HL-60/S4 treated with phorbol 12-myristate 13-acetate at 8.2 ng/mL for 4 days and 3 days (cell line): ENCODE measurements around the gene WDR72.
"Not testable (repeated sequence)": the region's sequence is repeated elsewhere in the genome, so short reads cannot be mapped to it uniquely, and the experiment has no call there.

Experiments used
- in situ Hi-C: fragments of 300-500 bp; cut with MboI; formaldehyde crosslinking; loops from 2 replicates; pipeline ENCODE4 v1.15.0; 2022; ENCODE audit warnings: low sequenced_read_pairs

The WDR72 gene

DNA sequence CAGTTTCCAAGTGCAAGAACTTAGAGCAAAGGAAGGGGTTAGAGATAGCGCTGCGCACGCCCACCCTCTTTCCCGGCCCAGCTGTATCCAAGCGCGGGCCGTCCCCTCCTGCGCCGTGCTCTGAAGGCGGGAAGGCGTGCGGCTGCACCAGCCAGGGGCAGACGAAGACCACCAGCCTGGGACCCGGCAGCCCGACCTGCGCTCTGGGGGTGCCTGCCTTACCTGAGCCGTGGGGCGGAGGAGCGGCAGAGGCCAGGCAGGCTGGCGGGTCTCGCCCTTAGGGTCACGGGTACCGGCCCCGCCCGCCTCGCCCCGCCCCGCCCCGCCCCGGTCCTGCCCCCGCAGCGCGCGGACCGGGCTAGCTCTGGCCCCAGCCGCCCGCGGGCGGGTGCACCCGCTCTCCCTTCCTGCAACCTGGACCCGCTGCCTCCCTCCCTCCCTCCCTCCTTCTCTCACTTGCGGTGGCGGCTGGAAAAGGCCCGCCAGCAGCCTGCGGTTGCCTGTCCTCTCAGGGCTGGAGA is at the start of gene WDR72:
Gene WDR72 (minus strand): TSS at position 253 of the 521 bp plus-strand sequence. CDS start 26,514 bp downstream, outside the sequence.
- in situ Hi-C loops, result no loop called here

DNA sequence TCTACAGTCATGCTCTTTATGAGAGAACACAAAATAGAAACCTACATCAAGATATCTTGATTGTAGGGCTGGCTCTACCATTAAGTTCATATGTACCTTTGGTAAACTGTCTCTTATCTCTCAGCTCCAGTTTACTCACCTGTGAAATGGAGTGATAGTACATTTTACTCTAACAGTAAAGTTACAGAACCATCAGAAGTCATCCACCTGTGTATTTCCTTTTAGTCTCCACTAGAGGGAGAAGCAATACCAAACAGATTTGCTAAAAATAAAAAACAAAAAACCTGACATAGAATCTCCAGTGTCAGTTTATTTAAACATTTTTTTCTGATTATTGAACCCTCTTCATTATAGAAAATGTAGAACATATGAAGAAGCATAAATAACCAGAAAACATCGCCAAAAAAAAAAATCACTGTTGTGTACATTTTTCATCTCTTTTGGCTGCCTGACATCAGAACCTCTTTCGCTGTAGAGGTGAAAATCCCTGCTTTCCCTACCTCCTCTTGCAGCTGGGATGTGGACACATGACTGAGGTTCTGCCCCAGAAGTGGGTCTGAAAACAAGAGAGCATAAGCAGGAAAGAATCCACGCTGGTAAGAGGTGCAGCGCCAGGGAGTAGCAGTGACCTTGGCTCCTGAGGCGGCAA is 48.7 kb upstream of the WDR72 start:
- in situ Hi-C loops, result no loop called here

DNA sequence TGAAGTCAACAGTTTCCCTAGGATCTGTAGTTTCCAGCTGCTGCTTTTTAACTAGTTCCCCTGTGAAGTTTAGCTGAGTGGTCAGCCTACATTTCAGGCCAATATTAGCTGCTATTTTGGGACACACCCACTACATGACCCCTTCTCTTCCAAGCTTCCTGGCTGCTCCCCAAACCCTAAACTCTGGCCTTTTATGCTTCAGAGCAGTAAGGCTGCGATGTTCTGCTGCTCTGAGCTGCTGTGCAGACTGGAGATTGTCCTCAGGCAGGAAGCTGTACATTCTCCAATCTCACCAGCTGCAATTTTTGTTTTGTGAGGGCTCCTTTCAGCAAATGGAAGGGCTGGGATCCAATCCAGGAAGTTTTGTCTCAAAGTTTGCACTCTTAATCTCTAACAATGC is 48.0 kb upstream of the WDR72 start:
- in situ Hi-C loops, result no loop called here

DNA sequence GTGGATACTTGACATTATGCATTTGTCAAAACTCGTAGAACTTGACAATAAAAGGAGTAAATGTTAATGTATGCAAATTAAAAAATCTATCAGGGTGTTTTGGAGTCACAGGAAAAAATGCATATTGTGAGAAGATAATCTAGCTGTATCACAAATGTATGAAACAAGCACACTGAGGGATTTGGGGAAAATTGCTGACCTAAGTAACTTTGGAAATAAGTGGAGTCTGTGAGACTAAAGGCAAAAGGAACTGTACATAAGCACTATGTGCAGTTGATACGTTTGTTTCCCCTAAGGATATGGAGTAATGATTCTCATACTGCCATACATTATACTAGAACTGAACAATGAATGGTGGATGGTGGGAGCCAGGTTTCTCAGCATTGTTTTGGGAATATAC is 43.2 kb upstream of the WDR72 start:
- in situ Hi-C loops, result no loop called here

DNA sequence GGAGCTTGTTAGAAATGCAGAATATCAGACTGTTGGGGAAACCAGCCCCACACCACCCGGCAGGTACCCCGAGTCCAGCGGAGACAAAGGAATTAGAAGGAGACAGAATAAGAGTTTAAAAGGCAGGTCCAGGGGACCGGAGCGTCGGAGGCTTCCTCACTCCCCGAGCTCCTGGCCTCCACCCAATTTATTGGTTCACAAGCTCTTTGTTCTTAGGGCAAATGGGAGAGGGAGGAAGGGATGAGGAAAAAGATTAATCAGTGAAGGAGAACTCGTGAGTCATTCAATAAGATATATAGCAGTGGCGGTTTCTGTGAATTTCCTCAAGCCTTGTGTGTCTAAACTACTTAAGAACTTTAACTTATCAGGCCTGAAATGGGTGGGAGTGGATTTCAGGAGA is 32.1 kb upstream of the WDR72 start:
- in situ Hi-C loops, result no loop called here

DNA sequence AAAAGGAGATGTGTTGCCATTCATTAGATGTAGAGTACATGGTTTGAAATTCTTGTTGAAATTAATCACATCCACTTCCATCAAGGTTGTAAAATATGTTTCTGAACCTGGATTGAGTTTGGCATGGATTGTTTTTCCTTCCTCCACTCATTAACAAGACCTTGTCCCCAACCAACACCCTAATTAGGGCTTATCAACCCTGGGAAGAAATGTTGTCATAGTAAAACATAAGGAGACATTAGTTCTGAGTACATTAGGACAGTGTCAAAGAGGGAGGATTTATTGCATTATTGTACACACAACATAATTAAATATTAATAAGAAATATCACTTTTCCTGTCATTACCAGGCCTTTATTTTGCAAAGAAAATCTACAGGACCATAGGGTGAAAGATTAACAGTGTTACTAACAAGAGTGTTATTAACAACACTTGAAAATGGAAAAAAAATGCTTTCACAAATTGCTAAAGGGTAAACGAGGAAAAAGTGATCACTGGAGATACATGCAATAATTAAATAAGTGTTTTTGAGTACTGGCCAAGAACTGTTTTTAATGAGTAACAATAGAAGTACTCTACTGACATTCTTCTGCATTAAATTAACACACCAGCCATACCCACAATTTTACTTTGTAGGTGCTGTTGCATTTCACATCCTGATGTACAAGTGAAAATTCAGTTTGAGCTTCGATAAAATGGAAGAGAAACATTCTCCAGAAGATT is 30.4 kb upstream of the WDR72 start:
- in situ Hi-C loops, result no loop called here

DNA sequence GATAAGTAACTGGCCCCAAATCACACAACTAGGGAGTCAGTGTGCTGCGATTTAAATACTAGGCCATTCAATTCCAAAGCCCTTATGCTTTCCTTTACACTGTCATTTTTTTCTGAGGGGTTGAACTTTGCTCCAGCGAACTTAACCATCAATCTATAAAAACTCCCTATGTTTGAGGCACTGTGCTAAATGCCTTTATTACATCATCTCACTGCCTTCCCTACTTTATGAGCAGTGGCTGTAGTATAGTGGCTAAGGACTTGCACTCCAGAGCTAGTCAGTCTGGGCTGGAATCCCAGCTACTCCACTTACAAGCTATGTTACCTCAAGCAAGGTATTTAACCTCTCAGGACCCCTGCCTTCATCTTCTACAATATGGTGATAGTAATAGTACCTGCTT is 26.9 kb upstream of the WDR72 start:
- in situ Hi-C loops, result no loop called here

DNA sequence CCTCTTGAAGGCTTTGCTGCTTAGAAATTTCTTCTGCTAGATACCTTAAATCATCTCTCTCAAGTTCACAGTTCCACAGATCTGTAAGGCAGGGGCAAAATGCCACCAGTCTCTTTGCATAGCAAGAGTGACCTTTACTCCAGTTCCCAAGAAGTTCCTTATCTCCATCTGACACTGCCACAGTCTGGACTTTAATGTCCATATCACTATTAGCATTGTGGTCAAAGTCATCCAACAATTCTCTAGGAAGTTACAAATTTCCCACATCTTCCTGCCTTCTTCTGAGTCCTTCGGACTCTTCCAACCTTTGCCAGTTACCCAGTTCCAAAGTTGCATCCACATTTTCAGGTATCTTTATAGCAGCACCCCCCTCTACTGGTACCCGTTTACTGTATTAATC is 25.8 kb upstream of the WDR72 start:
- in situ Hi-C loops, result not testable (repeated sequence)

DNA sequence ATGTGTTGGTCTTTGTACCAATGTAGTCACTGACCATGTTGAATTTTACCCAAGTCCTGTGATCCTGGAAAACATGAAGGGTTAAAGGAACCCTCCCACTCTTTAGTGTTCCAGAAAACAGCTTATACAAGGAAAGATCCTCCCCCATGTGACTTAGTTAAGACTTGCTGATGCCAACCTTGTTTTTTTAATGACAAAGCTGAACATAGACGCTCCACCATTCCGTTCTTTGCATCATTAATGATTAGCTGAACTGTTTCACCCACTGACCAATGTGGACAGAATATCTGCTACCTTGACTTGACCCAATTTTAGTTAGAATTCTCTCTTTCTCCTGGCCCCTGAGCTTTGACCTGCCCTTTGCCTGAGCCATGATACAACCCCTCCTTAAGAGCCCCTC is 3.5 kb upstream of the WDR72 start:
- in situ Hi-C loops, result no loop called here

DNA sequence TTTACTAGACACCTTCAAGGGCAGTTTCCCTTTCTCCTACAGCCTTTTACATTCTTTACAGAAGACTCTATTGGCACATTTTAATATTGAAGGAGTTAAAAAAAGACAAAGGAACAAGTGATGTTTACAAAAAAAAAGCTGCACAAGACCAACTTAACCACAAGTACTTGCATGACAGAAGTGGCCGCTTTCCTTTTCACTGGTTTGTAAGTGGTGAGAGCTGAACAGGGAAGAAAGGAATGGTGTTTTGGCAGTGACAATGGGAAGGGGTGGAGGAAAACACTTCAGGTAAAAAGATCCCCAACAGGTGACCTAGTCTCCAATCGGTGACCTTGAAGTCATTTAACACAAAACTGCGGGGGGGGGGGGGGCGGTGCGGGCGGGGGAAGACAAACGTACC is 1.1 kb downstream of the WDR72 start:
- in situ Hi-C loops, result no loop called here

DNA sequence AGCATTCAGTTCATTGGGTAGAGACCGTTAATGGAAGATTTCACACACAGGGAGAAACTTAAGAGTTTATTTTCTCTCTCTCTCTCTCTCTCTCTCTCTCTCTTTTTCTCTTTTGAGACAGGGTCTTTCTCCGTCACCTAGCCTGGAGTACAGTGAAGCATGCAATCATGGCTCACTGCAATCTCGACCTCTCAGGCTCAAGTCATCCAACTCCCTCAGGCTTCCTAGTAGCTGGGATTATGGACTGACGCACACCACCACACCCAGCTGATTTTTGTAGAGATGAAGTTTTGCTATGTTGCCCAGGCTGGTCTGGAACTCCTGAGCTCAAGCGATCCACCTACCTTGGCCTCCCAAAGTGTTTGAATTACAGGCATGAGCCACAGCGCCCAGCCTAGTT is 1.6 kb downstream of the WDR72 start:
- in situ Hi-C loops, result no loop called here

DNA sequence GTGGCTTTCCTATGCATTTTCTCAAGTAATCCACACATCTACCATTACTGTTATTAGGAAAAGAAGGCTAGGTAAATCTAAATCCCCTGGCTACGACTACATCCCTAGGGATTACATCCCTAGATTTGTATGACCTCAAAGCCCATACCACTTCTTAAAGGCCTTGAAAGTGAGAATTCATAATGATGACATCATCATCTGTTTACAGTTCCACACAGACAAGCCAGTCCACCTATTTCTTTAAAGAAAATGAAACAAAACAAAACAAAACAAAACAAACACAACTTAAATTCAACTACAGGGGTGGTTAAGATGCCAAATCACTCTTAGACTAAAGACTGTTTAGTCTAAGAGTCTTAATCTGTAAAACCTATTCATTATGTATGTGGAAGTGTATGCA is 5.7 kb downstream of the WDR72 start:
- in situ Hi-C loops, result no loop called here

DNA sequence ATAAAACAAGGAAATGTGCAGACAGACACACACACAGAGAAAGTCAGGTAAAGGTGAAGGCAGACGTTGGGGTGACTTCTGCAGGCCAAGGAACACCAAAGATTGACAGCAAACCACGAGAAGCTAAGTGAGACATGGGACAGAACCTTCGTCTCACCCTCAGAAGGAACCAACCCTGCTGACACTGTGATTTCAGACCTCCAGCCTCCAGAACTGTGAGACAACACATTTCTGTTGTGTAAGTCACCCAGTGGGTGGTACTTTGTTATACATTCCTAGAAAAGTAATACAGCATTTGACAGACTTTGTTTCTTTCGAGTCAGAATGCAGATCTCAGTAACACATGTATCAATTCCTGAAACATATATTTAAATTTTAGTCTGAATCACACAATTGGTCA is 7.1 kb downstream of the WDR72 start:
- in situ Hi-C loops, result no loop called here

DNA sequence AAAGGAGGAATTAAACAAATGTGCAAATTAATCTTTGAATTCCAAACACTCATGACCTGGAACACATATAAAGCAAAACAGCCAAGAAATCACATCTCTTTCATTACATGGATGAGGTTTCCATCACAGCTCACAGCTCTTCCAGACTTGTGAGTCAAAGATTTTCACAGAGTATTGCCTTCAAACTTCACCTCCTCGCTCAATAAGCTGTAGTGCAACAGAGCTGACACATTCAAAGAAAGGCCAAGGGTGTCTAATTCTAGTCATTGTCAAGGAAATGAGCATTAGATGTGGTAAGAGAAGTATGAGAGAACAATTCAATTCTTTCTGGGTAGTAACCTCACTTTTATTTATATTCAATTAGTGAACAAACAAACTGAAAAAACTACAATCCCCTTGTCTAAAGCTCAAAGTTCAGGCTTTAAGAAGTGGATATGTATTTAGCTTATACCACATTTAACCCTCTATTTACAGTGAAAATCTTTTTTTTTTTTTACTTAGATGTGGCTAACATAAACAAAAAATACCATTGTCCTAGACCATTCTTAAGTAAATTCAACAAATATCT is 11.9 kb downstream of the WDR72 start:
- in situ Hi-C loops, result no loop called here

DNA sequence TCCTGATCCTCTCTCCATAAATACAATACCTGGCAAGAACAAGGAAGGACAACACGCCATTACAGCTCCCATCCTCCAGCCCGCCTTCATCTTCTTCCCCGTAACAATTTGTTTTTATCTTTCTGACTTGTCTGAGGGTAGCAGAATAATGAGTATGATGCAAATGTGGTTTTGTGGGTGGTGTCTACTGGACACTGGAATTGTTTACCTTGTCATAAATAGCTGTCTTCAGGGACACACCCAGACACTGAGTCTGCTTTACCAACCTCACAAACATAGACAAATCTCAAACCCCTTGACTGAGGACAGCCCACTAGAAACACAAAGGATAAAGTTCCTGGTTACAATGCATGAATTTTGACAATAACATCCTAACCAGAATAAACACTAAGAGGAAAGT is 13.4 kb downstream of the WDR72 start:
- in situ Hi-C loops, result no loop called here

DNA sequence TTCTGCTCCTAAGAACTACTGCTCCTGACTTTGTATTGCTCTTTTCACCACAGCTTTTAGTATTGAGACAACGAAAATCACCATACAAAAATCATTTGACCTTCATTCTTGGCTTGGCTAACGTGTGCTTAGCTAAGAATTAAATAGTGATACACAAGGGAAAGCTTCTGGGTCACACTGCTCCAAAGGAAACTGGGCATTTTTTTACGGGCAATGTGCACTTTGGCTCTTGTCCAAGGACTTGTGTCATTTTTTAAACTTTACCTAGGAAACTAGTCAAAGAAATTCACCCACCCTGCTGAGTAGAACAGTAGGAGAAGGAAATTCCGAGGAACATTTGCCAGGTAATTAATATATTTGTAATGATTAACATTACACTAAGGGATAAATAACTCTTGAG is 19.8 kb downstream of the WDR72 start:
- in situ Hi-C loops, result no loop called here

DNA sequence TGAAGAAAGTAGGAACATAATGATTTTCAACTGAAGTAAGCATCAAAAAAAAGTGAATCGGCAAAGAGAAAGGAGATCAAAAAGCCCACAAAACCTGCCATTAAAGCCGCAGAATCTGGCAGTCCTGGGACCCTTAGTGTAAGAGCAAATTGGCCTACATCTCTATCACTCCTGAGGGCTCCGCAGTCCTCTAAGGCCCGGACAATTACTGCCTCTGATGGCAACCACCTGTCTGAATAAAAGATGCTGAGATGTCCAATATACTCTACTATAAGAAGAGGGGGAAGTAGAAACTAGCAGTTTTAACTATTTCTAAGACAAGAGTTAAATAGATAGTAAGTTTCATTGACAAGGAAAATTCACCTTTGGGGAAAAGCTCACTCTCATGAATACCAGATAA is 20.3 kb downstream of the WDR72 start:
- in situ Hi-C loops, result no loop called here

DNA sequence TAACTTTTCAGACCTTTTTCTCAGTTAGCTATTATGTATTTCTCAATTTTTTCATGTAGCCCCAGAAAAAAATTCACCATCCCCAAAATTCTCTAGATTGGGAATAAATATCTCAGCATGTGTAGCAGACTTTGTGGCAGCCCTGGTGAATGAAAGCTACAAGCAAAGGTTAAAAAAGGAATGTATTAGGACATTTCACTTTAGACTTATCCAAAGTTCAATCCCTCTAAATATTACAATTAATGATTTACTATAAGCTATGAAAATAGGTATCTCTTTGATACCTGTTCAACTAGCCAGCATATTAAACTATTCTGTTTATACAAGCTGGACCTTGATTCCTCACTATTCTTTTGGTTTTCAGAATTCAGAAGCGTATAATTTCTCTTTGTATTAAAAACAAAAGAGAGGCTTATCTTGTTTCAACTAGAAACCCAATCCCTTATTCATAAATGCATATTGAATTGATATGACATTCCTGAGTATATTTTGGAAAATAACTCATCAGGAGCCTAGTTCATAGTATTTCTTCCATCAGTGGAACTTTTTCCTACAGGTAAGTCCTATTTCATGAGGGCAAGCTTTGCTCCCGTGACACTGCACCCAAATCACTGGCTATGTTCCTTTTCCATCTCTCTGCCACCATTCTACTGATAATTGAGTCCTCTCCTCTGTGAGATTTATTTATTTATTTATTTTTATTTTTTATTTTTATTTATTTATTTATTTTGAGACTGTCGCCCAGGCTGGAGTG is 38.0 kb downstream of the WDR72 start:
- in situ Hi-C loops, result no loop called here

DNA sequence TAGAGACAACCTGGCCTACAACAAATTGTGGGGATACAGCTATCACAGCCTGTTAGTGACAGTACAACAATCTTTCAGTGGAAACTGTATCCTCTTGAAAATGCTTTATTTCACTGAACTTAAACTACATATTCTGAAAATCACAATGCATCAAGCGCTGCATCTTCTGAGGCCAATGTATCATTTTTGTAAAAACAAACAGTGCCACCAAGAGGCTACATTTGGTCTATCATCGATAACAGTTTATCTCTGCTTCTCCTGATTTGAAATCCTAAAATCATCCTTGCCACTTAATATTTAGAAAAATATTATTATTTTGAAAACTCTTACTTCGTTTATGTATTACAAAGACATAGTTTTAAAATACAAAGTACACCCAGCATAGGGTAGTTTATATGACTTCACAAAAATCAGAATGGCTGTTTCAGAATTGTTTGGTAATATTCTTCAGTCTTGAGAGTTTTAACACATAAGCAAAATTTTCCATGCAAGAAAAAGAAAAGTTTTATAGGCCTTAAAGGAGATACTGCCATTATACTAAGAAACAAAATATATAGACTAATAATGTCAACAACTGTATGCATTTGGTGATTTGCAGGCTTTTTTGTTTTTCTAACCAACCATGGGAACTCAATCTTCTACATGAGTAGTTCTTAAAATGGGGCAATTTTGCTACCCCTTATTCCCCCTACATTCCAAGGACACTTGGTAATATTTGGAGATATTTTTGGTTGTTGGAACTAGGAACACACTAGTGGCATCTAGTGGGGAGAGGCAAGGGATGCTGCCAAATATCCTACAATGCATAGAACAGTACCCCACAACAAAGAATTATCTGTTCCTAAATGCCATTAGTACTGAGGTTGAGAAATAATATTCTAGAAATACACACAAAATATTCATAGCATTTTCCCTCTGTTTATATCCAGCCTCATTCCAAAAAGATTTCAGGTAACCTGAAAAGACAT is 42.3 kb downstream of the WDR72 start:
- in situ Hi-C loops, result no loop called here

DNA sequence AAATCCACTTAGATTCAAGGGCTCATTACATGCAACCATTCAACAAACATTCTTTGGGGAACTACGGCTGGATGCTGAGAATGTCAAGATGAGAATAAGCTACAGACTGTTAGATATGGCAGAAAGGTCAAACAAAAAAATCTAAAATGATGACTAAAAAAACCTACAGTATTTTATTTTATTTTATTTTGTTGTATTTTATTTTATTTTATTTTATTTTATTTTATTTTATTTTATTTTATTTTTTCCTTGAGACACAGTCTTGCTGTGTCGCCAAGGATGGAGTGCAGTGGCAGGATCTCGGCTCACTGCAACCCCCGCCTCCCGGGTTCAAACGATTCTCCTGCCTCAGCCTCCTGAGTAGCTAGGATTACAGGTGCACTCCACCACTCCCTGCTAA is 46.2 kb downstream of the WDR72 start:
- in situ Hi-C loops, result no loop called here
